DND-41 (cell line): Measurements from ENCODE around the gene PCNX2.
A peak's percentile ranks its signal among the peaks of the same experiment; 100 is the strongest.

Experiments used
- CTCF ChIP-seq: IDR thresholded peaks from 2 replicates; pipeline ENCODE4 v1.5.1; 2012; ENCODE audit warnings: borderline replicate concordance, low read length, moderate library complexity, mild to moderate bottlenecking; ENCODE audit not compliant: poor library complexity, severe bottlenecking; ENCODE audit errors: extremely low read depth
- EZH2 ChIP-seq: IDR thresholded peaks from 3 replicates; pipeline ENCODE4 v1.6.1; 2012; ENCODE audit warnings: borderline replicate concordance, low read depth, mild to moderate bottlenecking, moderate library complexity, low read length, inconsistent platforms; ENCODE audit not compliant: severe bottlenecking

- TF ChIP-seq CTCF (peak; percentile 85), EZH2 (no peak)
Measured at GRCh38 chr1:233240829-233241682, 54.5 kb downstream of the PCNX2 start.
